OCI-LY7 (cell line): Measurements from ENCODE around the gene CENPP. TPM values are rescaled to one million over a fixed set of nuclear protein-coding genes. Genes with fewer than 3 reads are reported as not detected.

Source experiments
- BruUV-seq: library from RNA; stranded (reverse); fragments of 400-500 nt; replicated peaks from 2 replicates; lab custom pipeline; 2021; lab: Mats Ljungman, UMichigan
- CTCF ChIA-PET: fragments of 300-600 bp; sonication (Branson Sonifier 250); formaldehyde crosslinking; loops from one replicate; lab custom pipeline; 2022; ENCODE audit warnings: antibody characterized with exemption; ENCODE audit not compliant: unreplicated experiment; lab: Charles Lee
- POLR2A ChIA-PET: fragments of 300-600 bp; sonication (Branson Sonifier 250); formaldehyde crosslinking; loops from one replicate; lab custom pipeline; 2022; ENCODE audit warnings: antibody characterized with exemption; lab: Charles Lee
- DNase-seq: peaks from one replicate; pipeline ENCODE4 v3.0.0-alpha.2; 2015; ENCODE audit warnings: low spot score
- H2AFZ ChIP-seq: fragments of 200-600 bp; sonication (generic), shearing (Covaris generic); 2 replicates; pipeline ENCODE4 v1.6.1; 2014; ENCODE audit warnings: mild to moderate bottlenecking, antibody characterized with exemption, low read length, moderate library complexity
- H3K27ac ChIP-seq: fragments of 200-600 bp; sonication (generic); 2 replicates; pipeline ENCODE4 v1.5.1; 2014; ENCODE audit warnings: mixed run types, low read depth, mild to moderate bottlenecking, moderate library complexity, low read length, inconsistent platforms; ENCODE audit not compliant: poor library complexity, severe bottlenecking
- H3K36me3 ChIP-seq: fragments of 200-600 bp; sonication (generic); 2 replicates; pipeline ENCODE4 v1.6.1; 2014; ENCODE audit warnings: mild to moderate bottlenecking, antibody characterized with exemption, low read length, moderate library complexity, mixed read lengths; ENCODE audit not compliant: insufficient read depth
- H3K4me1 ChIP-seq: fragments of 200-600 bp; sonication (generic); 2 replicates; pipeline ENCODE4 v1.5.1; 2014; ENCODE audit warnings: mild to moderate bottlenecking, low read length; ENCODE audit not compliant: insufficient read depth, poor library complexity, severe bottlenecking
- H3K4me2 ChIP-seq: fragments of 200-600 bp; sonication (generic); 2 replicates; pipeline ENCODE4 v1.6.1; 2014; ENCODE audit warnings: mild to moderate bottlenecking, low read length
- H3K4me3 ChIP-seq: fragments of 200-600 bp; sonication (generic); 2 replicates; pipeline ENCODE4 v1.5.1; 2014; ENCODE audit warnings: mild to moderate bottlenecking, low read depth, low read length; ENCODE audit not compliant: poor library complexity, severe bottlenecking
- H3K79me2 ChIP-seq: fragments of 200-600 bp; sonication (generic); 2 replicates; pipeline ENCODE4 v1.6.1; 2016; ENCODE audit warnings: low read depth, mild to moderate bottlenecking, low read length, moderate library complexity, mixed read lengths; ENCODE audit not compliant: insufficient read depth
- H3K9me2 ChIP-seq: fragments of 200-600 bp; sonication (generic); 2 replicates; pipeline ENCODE4 v1.6.1; 2016; ENCODE audit warnings: mild to moderate bottlenecking, low read length, mixed read lengths; ENCODE audit not compliant: insufficient read depth
- H3K9me3 ChIP-seq: fragments of 200-600 bp; sonication (generic); 2 replicates; pipeline ENCODE4 v1.6.1; 2014; ENCODE audit warnings: mild to moderate bottlenecking, mixed run types, low read length, mixed read lengths
- H4K20me1 ChIP-seq: fragments of 200-600 bp; sonication (generic); 2 replicates; pipeline ENCODE4 v1.6.1; 2014; ENCODE audit warnings: mild to moderate bottlenecking, antibody characterized with exemption, low read length, moderate library complexity, mixed read lengths; ENCODE audit not compliant: insufficient read depth
- EZH2phosphoT487 ChIP-seq: fragments of 200-600 bp; sonication (generic); IDR thresholded peaks from 2 replicates; pipeline ENCODE4 v1.6.1; 2018; ENCODE audit warnings: low read depth, borderline replicate concordance, mild to moderate bottlenecking, mixed run types, antibody characterized with exemption, low read length, moderate library complexity, mixed read lengths
- intact Hi-C: fragments of 100-400 bp; cut with micrococcal nuclease; formaldehyde crosslinking; loops from one replicate; pipeline ENCODE4 v1.10.0; 2022; ENCODE audit not compliant: unreplicated experiment
- total RNA-seq, 2 experiments: library from RNA; depleted of rRNA in 1 of 2; stranded (reverse); fragments of >200 nt in 1 of 2; shearing (Covaris generic) in 1 of 2; gene quantifications; 2 replicates each; pipeline ENCODE4 v1.2.3, GENCODE V29; 2014 to 2022
- TF ChIP-seq, protein P1 (sequence below): fragments of 200-600 bp; sonication (generic); conservative IDR thresholded peaks from 2 replicates; pipeline ENCODE4 v1.5.1; 2014; ENCODE audit warnings: mild to moderate bottlenecking, antibody characterized with exemption, low read length, moderate library complexity, mixed read lengths

The CENPP gene
- total RNA-seq, 2 experiments from 2014 or later = 25.4 to 30.9 TPM

DNA sequence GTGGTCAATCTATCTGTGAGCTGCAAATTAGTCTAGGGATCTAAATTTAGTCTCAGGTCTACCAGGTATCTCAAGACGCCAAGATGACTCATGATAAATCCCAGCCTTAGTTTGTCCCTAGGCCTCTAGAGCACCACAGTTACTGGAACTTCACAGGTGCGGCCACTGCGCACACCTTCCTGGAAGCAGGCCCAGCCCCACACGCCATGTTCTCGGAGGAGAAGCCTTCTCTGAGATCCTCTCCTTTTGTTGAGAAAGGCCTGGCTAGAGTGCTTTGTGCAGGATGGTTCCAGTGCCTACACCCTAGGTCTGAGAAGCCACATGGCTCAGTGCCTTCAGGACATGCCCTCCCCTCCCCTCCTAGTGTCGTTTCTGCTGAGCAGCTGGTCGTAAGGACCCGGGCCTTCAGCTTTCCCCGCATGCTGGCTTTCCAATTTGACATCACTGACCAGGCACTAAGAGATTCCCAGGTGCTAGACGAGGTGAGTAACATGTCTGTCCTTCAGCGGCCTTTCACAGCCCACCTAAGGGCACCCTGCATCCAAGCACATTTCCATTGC is 292.3 kb downstream of the CENPP start:
- Histone ChIP-seq H3K4me1 (no peaks in the 10 kb centered on the region), H2AFZ (no peak overlapping the region), H3K9me3 (no peaks in the 10 kb centered on the region), H3K9me2 (no peaks in the 10 kb centered on the region), H4K20me1 (no peaks in the 10 kb centered on the region), H3K4me3 (no peak overlapping the region), H3K36me3 (peaks cover 70% of the 10 kb centered on the region; the same call in 1 of the 2 replicates), H3K79me2 (no peaks in the 10 kb centered on the region), H3K27ac (no peak overlapping the region), H3K4me2 (no peak overlapping the region)
- DNase-seq = no peak
- ChIA-PET POLR2A (no interaction called here), CTCF (no interaction called here)
- intact Hi-C loops = no loop called here
- no TSS peak for BruUV-seq
- TF ChIP-seq, protein P1, sequence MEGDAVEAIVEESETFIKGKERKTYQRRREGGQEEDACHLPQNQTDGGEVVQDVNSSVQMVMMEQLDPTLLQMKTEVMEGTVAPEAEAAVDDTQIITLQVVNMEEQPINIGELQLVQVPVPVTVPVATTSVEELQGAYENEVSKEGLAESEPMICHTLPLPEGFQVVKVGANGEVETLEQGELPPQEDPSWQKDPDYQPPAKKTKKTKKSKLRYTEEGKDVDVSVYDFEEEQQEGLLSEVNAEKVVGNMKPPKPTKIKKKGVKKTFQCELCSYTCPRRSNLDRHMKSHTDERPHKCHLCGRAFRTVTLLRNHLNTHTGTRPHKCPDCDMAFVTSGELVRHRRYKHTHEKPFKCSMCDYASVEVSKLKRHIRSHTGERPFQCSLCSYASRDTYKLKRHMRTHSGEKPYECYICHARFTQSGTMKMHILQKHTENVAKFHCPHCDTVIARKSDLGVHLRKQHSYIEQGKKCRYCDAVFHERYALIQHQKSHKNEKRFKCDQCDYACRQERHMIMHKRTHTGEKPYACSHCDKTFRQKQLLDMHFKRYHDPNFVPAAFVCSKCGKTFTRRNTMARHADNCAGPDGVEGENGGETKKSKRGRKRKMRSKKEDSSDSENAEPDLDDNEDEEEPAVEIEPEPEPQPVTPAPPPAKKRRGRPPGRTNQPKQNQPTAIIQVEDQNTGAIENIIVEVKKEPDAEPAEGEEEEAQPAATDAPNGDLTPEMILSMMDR = no peak
- no peak for TF ChIP-seq EZH2phosphoT487

DNA sequence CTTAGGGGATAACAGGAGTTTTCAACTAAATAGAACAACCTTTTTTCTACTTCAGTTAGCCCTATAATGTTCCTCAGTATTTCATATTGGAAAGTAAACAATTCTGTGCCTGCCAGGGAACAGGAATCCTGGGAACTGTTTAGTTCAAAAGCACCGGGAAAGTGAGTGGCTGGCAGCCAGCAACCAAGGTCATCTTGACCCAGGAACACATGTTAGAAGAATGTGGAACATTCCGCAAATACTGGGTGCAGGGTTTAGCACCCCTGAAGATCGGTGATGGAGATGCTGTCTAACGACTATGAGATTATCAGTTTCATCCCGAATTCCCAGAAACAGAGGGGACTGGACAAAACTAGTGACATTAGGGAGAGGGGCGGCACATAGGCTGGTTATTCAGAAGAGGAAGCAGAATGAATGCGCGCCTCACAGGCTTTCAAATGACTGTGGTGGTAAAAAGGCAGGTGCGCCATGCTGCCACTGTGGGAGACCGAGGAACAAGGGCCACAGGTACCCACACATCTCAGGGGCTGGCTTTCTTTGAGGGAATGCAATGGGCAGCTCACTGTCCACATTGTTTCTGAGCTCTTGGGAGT is 293.0 kb downstream of the CENPP start:
- no peaks in the 10 kb centered on the region for H4K20me1 ChIP-seq
- H3K9me2 ChIP-seq = no peaks in the 10 kb centered on the region
- POLR2A ChIA-PET = no interaction called here
- no peak overlapping the region for H2AFZ ChIP-seq
- CTCF ChIA-PET = no interaction called here
- no peaks in the 10 kb centered on the region for H3K9me3 ChIP-seq
- no peak overlapping the region for H3K4me3 ChIP-seq
- no peak for DNase-seq
- intact Hi-C loops = no loop called here
- no peak for TF ChIP-seq EZH2phosphoT487
- TF ChIP-seq, protein P1 = no peak
- no peak overlapping the region for H3K4me2 ChIP-seq
- no TSS peak for BruUV-seq
- H3K79me2 ChIP-seq = no peaks in the 10 kb centered on the region
- peaks cover 66% of the 10 kb centered on the region; the same call in 1 of the 2 replicates for H3K36me3 ChIP-seq
- H3K4me1 ChIP-seq = no peaks in the 10 kb centered on the region
- H3K27ac ChIP-seq = no peak overlapping the region
